Measurements from ENCODE around the gene MAMSTR.

DNA sequence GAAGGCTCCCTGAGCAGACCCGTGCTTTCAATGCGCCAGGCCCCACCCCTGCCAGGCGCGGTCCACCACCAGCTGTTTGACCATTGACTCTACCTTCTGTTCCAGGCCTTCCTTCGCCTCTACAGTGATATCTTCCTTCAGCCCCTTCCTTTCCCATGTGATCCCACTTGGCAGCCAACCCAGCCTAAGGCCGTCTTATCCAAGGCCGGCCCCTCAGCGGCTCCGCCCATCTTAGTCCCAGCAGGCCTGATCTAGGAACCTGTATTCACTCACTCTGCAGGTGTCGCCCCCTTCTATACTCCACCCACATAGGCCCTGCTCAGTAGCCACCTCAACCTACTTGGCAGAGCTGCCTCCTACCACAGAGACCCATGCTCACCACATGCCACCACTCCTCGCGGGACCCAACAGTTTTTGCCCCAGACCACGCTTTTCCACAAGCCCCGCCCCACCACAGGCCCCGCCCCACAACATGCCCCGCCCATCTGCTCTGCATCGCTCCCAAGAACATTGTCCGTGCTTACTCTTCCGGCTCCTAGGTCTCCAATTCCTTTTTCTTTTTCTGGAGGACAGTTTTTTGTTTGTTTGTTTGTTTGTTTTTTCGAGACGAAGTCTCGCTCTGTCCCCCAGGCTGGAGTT is 18.0 kb upstream of the MAMSTR start:
- no peak for TF ChIP-seq POLR2AphosphoS5 (IDR thresholded peaks at IDR 0.05)
- no peak for TF ChIP-seq CTCF (IDR thresholded peaks at IDR 0.05)
- TF ChIP-seq EP300 (IDR thresholded peaks at IDR 0.05): no peak
- TF ChIP-seq POLR2A (IDR thresholded peaks at IDR 0.05; ENCODE audit: low read depth): no peak
